HepG2 (cell line): Measurements from ENCODE around the gene SYNGR1.
A peak's percentile ranks its signal among the peaks of the same experiment; 100 is the strongest.

ENCODE experiments used
- ISL2 ChIP-seq: sonication (generic); formaldehyde crosslinking; IDR thresholded peaks from 2 replicates; pipeline ENCODE4 v1.5.0; 2020; ENCODE audit warnings: missing genetic modification reagents
- NONO ChIP-seq, 2 experiments: fragments of 450-650 bp in 1 of 2; sonication (generic) in 1 of 2; formaldehyde crosslinking in 1 of 2; IDR thresholded peaks in 1 of 2; conservative IDR thresholded peaks in 1 of 2; 2 replicates each; pipeline versions ENCODE4 v1.6.1 to v1.8.0; 2017 to 2022; ENCODE audit warnings: mild to moderate bottlenecking in 1 of 2, missing genetic modification reagents in 1 of 2, moderate library complexity in 1 of 2
- RAD21 ChIP-seq: fragments of 450-650 bp; formaldehyde crosslinking; IDR thresholded peaks from 2 replicates; pipeline ENCODE4 v1.5.0; 2020; ENCODE audit warnings: mild to moderate bottlenecking
- RBM22 ChIP-seq: fragments of 200-400 bp; formaldehyde crosslinking; optimal IDR thresholded peaks from 2 replicates; pipeline ENCODE3; 2017; ENCODE audit warnings: mild to moderate bottlenecking, low read length, moderate library complexity
- ZFP36 ChIP-seq: fragments of 150-350 bp; IDR thresholded peaks from 2 replicates; pipeline ENCODE4 v1.6.1; 2018; ENCODE audit warnings: borderline replicate concordance, low read length, low read depth; ENCODE audit not compliant: partially characterized antibody
- ZNF274 ChIP-seq: sonication (generic); formaldehyde crosslinking; IDR thresholded peaks from 2 replicates; pipeline ENCODE4 v1.5.1; 2020; ENCODE audit warnings: mild to moderate bottlenecking, missing genetic modification reagents
- TF ChIP-seq, protein P1 (sequence below): sonication (generic); formaldehyde crosslinking; IDR thresholded peaks from 2 replicates; pipeline ENCODE4 v1.5.0; 2020; ENCODE audit warnings: mild to moderate bottlenecking, missing genetic modification reagents, moderate library complexity
- TF ChIP-seq, protein P2 (sequence below): sonication (generic); formaldehyde crosslinking; IDR thresholded peaks from 2 replicates; pipeline ENCODE4 v1.4.0; 2020; ENCODE audit warnings: mild to moderate bottlenecking, missing genetic modification reagents
- TF ChIP-seq, protein P3 (sequence below): IDR thresholded peaks from 2 replicates; pipeline ENCODE4 v1.6.1; 2012; ENCODE audit warnings: inconsistent platforms

DNA sequence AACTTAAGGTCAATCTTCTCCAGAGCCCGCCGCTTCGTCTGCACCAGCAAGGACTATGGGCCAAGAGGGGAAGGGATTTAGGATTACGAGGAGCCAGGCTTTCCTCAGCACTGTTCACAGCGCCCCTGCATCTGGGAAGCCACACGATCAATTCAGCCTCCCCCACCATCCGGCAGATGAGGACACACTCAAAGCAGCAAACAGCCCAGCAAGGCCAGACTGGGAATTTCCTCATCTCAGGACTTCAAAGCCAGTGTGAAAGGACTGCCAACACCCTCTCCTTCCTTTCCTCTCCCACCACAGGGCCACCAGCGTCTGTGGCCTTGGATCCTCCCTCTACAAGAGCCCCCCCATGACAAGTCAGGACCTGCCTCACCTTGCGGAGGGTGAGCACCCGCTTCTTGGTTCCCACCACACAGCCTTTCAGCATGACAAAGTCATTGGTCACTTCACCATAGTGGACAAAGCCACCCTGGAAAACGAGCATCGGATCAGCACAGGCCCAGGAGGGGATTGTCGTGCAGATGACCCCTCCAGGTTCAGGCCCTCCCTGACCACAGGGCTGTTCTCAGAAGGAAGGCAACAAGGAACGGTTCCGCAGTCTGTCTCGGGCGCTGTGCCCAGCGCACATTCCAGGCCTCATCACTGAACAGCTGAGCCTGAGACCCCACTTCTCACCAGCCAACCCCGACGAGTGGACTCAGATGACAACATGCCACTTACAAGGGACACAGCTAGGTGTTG lies 36.4 kb upstream of the SYNGR1 start:
- TF ChIP-seq, protein P1, sequence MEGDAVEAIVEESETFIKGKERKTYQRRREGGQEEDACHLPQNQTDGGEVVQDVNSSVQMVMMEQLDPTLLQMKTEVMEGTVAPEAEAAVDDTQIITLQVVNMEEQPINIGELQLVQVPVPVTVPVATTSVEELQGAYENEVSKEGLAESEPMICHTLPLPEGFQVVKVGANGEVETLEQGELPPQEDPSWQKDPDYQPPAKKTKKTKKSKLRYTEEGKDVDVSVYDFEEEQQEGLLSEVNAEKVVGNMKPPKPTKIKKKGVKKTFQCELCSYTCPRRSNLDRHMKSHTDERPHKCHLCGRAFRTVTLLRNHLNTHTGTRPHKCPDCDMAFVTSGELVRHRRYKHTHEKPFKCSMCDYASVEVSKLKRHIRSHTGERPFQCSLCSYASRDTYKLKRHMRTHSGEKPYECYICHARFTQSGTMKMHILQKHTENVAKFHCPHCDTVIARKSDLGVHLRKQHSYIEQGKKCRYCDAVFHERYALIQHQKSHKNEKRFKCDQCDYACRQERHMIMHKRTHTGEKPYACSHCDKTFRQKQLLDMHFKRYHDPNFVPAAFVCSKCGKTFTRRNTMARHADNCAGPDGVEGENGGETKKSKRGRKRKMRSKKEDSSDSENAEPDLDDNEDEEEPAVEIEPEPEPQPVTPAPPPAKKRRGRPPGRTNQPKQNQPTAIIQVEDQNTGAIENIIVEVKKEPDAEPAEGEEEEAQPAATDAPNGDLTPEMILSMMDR (CRISPR knock-in tag) = no peak
- TF ChIP-seq NONO (IDR thresholded peaks at IDR 0.05) (no peak), NONO (CRISPR knock-in tag; conservative IDR thresholded peaks at IDR 0.05) (no peak), RBM22 (peak; percentile 41), ZFP36 (no peak), ISL2 (no peak), ZNF274 (CRISPR knock-in tag) (no peak), RAD21 (no peak)
- TF ChIP-seq, protein P2, sequence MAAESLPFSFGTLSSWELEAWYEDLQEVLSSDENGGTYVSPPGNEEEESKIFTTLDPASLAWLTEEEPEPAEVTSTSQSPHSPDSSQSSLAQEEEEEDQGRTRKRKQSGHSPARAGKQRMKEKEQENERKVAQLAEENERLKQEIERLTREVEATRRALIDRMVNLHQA (CRISPR knock-in tag) = no peak
- TF ChIP-seq, protein P3, sequence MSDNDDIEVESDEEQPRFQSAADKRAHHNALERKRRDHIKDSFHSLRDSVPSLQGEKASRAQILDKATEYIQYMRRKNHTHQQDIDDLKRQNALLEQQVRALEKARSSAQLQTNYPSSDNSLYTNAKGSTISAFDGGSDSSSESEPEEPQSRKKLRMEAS = no peak
